A204.1 (cell line): ENCODE results near the gene ATAD3A.
"Not testable (repeated sequence)": the region's sequence is repeated elsewhere in the genome, so short reads cannot be mapped to it uniquely, and the experiment has no call there.

Source experiments
- FAIRE-seq: peaks from 2 replicates; lab custom pipeline; 2012; peaks lifted over from hg19 to GRCh38; lab: Jason Lieb, UNC

Gene ATAD3A

GRCh38 chr1:1489861-1490260 lies 22.1 kb upstream of the ATAD3A start:
- FAIRE-seq: no peak

GRCh38 chr1:1490633-1491230 lies 21.2 kb upstream of the ATAD3A start:
- no peak for FAIRE-seq

- FAIRE-seq: no peak
Observed at GRCh38 chr1:1491601-1492000, 20.4 kb upstream of the ATAD3A start.

- FAIRE-seq: not testable (repeated sequence)
Observed at GRCh38 chr1:1494311-1494710, 17.7 kb upstream of the ATAD3A start.

DNA sequence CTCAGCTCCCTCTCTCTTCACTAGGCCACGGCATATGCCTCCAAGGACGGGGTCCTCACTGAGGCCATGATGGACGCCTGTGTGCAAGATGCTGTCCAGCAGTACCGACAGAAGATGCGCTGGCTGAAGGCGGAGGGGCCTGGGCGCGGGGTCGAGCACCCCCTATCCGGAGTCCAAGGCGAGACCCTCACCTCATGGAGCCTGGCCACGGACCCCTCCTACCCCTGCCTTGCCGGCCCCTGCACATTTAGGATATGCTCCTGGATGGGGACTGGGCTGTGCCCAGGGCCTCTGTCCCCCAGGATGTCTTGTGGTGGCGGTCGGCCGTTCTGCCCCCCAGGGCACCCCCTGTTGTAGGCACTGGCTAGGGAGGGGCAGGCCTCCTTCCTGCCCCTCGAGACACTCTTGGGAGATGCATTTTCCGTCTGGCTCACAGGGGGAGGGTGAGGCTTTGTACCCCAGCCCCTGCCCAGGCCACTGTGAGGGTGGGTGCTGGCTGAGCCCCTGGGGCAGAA lies 16.4 kb upstream of the ATAD3A start:
- FAIRE-seq: not testable (repeated sequence)

- not testable (repeated sequence) for FAIRE-seq
Observed at GRCh38 chr1:1504777-1505365, 7.1 kb upstream of the ATAD3A start.

- peak; percentile 88 for FAIRE-seq
Observed at GRCh38 chr1:1505366-1505798, 6.6 kb upstream of the ATAD3A start.

- FAIRE-seq: not testable (repeated sequence)
Observed at GRCh38 chr1:1505801-1506200, 6.2 kb upstream of the ATAD3A start.

GRCh38 chr1:1507305-1507704 lies 4.7 kb upstream of the ATAD3A start:
- no peak for FAIRE-seq

GRCh38 chr1:1508775-1509464 lies 3.0 kb upstream of the ATAD3A start:
- FAIRE-seq: not testable (repeated sequence)

DNA sequence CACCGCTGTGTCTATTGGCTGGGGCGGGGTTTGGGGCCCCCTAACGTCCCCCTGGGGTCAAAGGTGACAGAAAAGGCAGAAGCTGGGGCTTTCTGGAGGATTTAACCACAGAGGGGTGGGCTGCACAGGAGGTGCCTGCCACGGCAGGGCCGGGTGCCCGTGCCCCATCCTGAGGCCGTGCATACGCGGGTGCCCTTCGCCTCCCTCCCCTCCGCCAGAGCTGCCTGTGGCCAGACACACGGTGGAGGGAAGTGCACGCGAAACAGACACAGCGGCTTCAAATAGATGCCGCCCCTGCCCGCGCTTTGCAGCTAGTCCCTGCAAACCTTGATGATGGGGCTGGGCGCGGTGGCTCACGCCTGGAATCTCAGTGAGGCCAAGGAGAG lies 2.5 kb upstream of the ATAD3A start:
- not testable (repeated sequence) for FAIRE-seq

DNA sequence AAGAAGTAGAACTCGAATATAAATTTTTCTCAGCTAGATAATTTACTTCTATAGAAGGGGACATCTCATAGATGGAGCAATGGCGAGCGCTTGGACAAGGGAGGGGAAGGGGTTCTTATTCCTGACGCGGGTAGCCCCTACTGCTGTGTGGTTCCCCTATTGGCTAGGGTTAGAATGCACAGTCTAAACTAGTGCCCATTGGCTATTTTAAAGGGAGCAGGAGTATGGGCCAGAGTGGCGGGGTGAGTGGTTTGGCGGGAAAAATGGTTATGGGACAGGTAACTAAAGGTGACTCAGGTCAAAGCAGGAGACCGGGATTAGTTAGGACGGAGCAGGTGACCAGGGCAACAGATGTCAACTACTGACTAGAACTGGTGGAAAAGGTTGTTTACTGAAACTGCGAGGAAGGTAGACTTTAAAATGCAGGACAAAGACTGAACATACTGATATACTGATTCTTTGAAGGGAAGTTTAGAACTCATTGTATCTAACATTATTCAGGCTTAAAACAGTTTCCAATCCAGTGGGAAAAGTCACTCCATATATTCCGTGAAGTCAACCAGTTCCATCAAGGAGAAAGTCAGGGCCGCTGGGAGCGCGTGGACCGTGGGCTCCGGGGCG lies 940 bp upstream of the ATAD3A start:
- no peak for FAIRE-seq

- FAIRE-seq: not testable (repeated sequence)
Observed at GRCh38 chr1:1512425-1512824, 463 bp downstream of the ATAD3A start.

DNA sequence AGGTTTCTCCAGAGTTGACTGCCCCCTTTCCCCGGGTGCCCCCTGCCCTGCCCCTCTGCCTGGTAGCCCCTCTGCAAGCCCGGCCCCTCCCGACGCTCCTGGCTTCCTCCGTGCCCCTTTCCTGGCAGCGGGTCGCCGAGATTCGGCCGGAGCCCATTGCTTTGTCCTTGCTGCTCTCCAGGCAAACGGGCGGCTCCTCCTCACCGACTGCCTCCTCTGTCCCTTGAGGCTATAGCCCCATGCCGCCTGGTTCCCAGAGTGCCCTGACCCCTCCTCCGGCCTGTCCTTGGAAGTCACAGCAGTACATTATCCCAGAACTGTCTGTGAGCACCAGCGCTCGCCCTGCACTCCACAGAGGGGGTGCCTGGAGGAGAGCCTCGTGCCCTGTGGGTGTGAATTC lies 1.7 kb downstream of the ATAD3A start:
- FAIRE-seq: not testable (repeated sequence)

GRCh38 chr1:1514376-1514775 lies 2.4 kb downstream of the ATAD3A start:
- FAIRE-seq: not testable (repeated sequence)

DNA sequence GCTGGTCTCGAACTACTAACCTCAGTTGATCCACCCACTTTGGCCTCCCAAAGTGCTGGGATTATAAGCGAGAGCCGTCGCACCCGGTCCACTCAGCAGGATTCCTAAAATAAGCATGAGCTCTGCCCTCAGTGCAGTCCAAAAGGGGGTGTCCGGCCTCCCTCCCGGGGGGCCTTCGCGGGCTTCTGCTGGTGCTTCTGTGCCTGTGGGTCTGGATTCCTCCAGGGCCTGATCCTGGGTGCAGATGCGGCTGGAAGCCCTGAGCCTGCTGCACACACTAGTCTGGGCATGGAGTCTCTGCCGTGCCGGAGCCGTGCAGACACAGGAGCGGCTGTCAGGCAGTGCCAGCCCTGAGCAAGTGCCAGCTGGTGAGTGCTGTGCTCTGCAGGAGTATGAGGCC lies 5.0 kb downstream of the ATAD3A start:
- not testable (repeated sequence) for FAIRE-seq

- FAIRE-seq: no peak
Observed at GRCh38 chr1:1517973-1518620, 6.1 kb downstream of the ATAD3A start.

DNA sequence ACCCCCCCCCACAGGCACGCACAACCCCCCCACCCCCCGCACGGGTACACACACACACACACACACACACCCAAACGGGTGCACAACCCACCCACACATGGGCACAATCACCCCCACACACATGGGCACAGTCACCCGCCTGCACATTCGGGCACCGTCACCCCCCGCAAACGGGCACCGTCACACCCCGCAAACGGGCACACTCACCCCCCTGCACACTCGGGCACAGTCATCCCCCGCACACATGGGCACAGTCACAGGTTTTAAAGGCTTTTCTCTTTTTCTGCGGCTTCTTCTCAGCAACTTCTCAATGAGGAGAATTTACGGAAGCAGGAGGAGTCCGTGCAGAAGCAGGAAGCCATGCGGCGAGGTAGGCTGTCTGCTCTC lies 6.7 kb downstream of the ATAD3A start:
- not testable (repeated sequence) for FAIRE-seq

GRCh38 chr1:1519805-1520505 lies 8.0 kb downstream of the ATAD3A start:
- not testable (repeated sequence) for FAIRE-seq

DNA sequence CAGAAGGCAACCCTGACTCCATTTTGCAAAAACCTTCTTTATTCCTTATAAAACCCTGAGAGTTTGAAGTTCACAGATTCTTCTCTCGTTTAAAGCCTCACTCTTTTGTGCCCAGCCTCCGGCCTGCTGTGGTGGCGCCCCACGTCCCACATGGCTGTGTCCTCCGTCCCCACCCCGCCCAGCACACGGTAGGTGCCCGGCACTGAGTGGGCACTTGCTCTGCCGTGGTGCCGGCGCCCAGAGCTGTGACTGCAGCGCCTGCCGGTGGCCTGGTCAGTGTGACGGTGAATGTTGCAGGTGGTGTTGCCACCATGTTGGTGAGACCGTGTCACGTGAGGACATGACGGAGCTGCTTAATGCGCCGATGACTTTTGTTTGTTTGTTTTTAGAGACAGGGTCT lies 9.4 kb downstream of the ATAD3A start:
- FAIRE-seq: no peak

DNA sequence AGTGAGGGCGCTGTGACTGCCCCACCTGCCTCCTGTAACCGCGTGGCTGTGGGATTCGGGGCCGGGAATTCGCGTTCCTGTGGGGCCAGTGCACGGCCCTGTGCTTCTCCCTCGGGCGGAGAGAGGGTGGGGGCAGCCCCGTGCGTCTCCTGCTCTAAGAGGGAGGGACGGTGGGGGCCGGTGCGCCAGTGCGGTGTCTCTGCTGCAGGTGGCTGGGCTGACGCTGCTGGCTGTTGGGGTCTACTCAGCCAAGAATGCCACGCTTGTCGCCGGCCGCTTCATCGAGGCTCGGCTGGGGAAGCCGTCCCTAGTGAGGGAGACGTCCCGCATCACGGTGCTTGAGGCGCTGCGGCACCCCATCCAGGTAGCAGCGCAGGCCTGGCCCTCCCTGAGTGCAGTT lies 10.6 kb downstream of the ATAD3A start:
- FAIRE-seq: not testable (repeated sequence)

DNA sequence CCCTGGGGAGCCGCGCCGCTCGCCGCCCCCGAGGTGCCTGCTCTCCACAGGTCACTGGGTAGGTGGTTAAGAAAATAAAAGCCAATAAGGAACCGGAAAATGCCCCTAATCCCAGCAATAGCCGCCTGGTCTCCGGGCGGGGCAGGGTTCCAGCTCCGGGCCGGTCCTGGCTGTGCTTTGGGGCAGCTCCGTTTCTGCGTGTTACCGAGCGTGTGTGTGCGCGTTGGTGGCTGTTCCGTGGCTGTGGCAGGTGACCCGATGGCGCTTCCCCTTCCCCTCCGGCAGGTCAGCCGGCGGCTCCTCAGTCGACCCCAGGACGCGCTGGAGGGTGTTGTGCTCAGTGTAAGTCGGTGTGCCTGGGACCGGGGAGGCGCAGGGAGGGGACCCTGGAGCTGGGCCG lies 11.3 kb downstream of the ATAD3A start:
- FAIRE-seq: not testable (repeated sequence)
